Activated CD8-positive, alpha-beta T cell treated with anti-CD3 and anti-CD28 coated beads for 36 hours (primary cell): ENCODE measurements around the gene ARHGAP31. TPM values are rescaled to one million over a fixed set of nuclear protein-coding genes. Genes with fewer than 3 reads are reported as not detected.

ENCODE experiments used
- ATAC-seq: fragments of 200-7000 bp; cut with Tn5 transposase; one replicate; pipeline ENCODE4 v1.10.0; 2021; ENCODE audit warnings: mild to moderate bottlenecking, moderate library complexity
- CTCF ChIA-PET: fragments of 350-600 bp; sonication (Branson Sonifier 250); formaldehyde crosslinking; loops from one replicate; lab custom pipeline; 2021; ENCODE audit warnings: antibody characterized with exemption; lab: Charles Lee
- POLR2A ChIA-PET: fragments of 350-600 bp; sonication (Branson Sonifier 250); formaldehyde crosslinking; loops from one replicate; lab custom pipeline; 2021; ENCODE audit warnings: antibody characterized with exemption; lab: Charles Lee
- DNase-seq: peaks from one replicate; pipeline ENCODE4 v3.0.0-alpha.2; 2020
- H3K27ac Mint-ChIP-seq: one replicate; pipeline ENCODE4 v1.8.0; 2021; ENCODE audit warnings: mild to moderate bottlenecking, mixed read lengths
- H3K27me3 Mint-ChIP-seq: one replicate; pipeline ENCODE4 v1.8.0; 2021; ENCODE audit warnings: mixed read lengths
- H3K36me3 Mint-ChIP-seq: one replicate; pipeline ENCODE4 v1.8.0; 2021; ENCODE audit warnings: low read depth, mixed read lengths
- H3K4me1 Mint-ChIP-seq: one replicate; pipeline ENCODE4 v1.8.0; 2021; ENCODE audit warnings: low read depth, mixed read lengths
- H3K4me3 Mint-ChIP-seq: one replicate; pipeline ENCODE4 v1.8.0; 2021; ENCODE audit warnings: mild to moderate bottlenecking, moderate library complexity, mixed read lengths
- H3K9me3 Mint-ChIP-seq: one replicate; pipeline ENCODE4 v1.8.0; 2021; ENCODE audit warnings: mixed read lengths
- intact Hi-C: fragments of 100-400 bp; cut with micrococcal nuclease; formaldehyde crosslinking; loops from one replicate; pipeline ENCODE4 v1.10.0; 2022
- total RNA-seq, 2 experiments: library from RNA; stranded (reverse); gene quantifications; one replicate each; pipeline ENCODE4 v1.2.3, GENCODE V29; 2021
- TF ChIP-seq, protein P1 (sequence below): fragments of 200-600 bp; IDR thresholded peaks from one replicate; pipeline ENCODE4 v1.8.0; 2022; ENCODE audit warnings: antibody characterized with exemption, mild to moderate bottlenecking

The ARHGAP31 gene
- total RNA-seq, 2 experiments from 2014 or later = 6.6 to 8.0 TPM

DNA sequence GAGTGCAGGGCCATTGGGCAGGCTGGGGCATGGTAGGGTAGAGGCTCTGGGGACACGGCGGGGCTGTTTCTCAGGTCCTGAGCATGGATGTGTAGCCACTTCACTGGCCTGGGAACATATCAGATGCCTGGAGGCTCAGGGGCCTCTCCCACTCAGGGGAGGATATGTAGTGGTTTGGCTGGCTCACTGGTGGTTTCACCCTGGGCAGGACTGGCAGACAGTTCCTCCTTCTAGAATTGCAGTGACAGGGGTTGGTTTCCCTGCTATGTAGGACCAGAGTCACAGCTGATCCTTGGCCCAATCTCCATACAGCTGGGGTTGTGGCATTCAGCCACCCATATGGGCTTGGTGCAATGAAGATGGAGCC, 4.8 kb upstream of the ARHGAP31 start:
- Mint-ChIP-seq H3K36me3 (peaks cover 3% of the 10 kb centered on the region), H3K27me3 (no peaks in the 10 kb centered on the region), H3K4me3 (no peak overlapping the region), H3K27ac (no peak overlapping the region), H3K4me1 (peaks cover 14% of the 10 kb centered on the region), H3K9me3 (peaks cover 15% of the 10 kb centered on the region)
- TF ChIP-seq, protein P1, sequence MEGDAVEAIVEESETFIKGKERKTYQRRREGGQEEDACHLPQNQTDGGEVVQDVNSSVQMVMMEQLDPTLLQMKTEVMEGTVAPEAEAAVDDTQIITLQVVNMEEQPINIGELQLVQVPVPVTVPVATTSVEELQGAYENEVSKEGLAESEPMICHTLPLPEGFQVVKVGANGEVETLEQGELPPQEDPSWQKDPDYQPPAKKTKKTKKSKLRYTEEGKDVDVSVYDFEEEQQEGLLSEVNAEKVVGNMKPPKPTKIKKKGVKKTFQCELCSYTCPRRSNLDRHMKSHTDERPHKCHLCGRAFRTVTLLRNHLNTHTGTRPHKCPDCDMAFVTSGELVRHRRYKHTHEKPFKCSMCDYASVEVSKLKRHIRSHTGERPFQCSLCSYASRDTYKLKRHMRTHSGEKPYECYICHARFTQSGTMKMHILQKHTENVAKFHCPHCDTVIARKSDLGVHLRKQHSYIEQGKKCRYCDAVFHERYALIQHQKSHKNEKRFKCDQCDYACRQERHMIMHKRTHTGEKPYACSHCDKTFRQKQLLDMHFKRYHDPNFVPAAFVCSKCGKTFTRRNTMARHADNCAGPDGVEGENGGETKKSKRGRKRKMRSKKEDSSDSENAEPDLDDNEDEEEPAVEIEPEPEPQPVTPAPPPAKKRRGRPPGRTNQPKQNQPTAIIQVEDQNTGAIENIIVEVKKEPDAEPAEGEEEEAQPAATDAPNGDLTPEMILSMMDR = no peak
- ChIA-PET POLR2A (no interaction called here), CTCF (interaction anchor here (1.0 kb wide), 1 partner anchor 15 kb away, joined by 4 read pairs; no protein-coding TSS in a partner anchor)
- no peak for ATAC-seq
- intact Hi-C loops = no loop called here
- no peak for DNase-seq

DNA sequence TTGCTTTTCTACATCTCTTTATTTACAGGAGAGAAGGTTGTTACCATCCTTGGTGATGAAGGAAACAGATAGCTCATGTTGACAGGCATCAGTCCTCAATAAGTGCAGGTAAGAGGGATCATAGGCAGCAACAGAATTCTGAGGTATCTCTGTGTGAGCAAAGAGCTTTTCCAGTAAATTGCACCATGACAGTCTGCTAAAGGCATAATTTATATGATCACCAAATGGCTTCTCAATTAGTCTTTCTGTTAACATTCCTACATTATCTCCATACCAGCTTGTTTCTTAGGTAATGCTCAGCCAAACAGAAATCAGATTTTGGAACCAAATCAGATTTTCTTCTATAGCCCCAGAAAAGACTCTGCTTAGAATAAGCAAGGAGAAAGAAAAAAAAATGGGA, 3.6 kb upstream of the ARHGAP31 start:
- H3K4me1 Mint-ChIP-seq = peaks cover 16% of the 10 kb centered on the region
- no peaks in the 10 kb centered on the region for H3K27me3 Mint-ChIP-seq
- H3K4me3 Mint-ChIP-seq = no peak overlapping the region
- CTCF ChIA-PET = interaction anchor here (0.7 to 0.9 kb wide), 4 partner anchors 15 to 63 kb away, joined by 3 read pairs; no protein-coding TSS in a partner anchor
- peaks cover 15% of the 10 kb centered on the region for H3K9me3 Mint-ChIP-seq
- intact Hi-C loops = loop anchor here (5.0 to 10.0 kb wide), 3 partner anchors 62 to 384 kb away; partner anchors contain the start of genes COX17, POGLUT1 and TMEM39A
- ATAC-seq (no peak), DNase-seq (no peak)
- H3K27ac Mint-ChIP-seq = no peak overlapping the region
- POLR2A ChIA-PET = no interaction called here
- H3K36me3 Mint-ChIP-seq = peaks cover 3% of the 10 kb centered on the region
- TF ChIP-seq, protein P1 = no peak

DNA sequence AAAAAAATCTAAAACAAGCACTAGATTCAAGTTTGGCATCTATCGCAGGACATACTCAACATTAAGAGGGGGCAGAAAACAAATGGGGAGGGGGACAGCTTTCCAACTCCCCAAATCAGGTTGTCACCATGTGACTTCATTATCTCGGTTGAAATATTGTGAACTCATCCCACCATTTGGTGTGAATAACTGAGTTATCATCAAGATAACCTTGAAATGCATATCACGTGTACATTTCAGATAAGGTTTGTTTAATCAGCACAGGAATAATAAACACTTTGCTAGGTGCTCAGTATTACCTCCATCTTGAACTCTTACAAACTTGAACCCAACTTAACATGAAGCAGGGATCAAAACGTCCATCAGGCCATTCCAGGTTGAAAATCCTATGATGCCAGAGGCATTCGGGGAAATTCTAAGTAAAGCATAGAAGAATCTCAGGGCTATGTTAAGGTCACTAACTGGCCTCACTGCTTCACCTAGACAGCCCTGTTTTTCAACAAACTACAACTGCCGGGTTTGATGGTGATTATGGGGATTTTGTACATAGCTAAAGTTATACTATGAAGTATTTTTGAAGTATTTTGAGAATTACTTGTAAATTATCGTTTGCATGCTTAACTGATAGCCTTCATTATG, 3.0 kb upstream of the ARHGAP31 start:
- Mint-ChIP-seq H3K4me3 (no peak overlapping the region), H3K36me3 (peaks cover 3% of the 10 kb centered on the region), H3K4me1 (peaks cover 22% of the 10 kb centered on the region), H3K9me3 (peaks cover 15% of the 10 kb centered on the region), H3K27ac (no peak overlapping the region), H3K27me3 (no peaks in the 10 kb centered on the region)
- CTCF ChIA-PET = interaction anchor here (0.7 to 5.6 kb wide), 3 partner anchors 17 to 50 kb away, joined by 3 to 26 read pairs (median 10); partner anchors contain the start of gene B4GALT4
- intact Hi-C loops = loop anchor here (5.0 to 10.0 kb wide), 3 partner anchors 61 to 384 kb away; partner anchors contain the start of genes COX17, POGLUT1 and TMEM39A
- TF ChIP-seq, protein P1 = no peak
- DNase-seq = no peak
- no peak for ATAC-seq
- POLR2A ChIA-PET = no interaction called here

DNA sequence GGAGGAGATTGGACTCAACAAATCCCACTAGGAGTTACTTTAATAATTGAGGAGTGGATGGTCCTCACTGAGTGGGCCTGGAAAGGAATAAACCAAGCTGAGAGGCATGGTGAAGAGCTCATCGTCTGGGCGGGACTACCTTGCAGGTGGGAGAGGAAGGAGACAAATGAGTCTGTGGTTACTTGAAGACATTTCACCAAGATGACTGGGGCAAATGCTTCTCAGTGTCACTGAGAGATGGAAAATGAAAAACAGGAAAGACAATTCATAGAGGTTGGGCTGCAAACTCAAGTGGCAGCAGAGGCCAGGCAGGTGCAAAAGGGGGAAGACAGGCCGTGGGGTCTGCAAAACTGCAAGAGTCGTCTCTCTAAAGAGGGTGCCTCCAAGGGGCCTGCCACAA, 1.5 kb upstream of the ARHGAP31 start:
- peaks cover 8% of the 10 kb centered on the region for H3K36me3 Mint-ChIP-seq
- CTCF ChIA-PET = interaction anchor here (0.7 to 5.6 kb wide), 8 partner anchors 12 to 384 kb away, joined by 3 to 26 read pairs (median 4); partner anchors contain the start of gene B4GALT4
- peak; percentile 43 for DNase-seq
- intact Hi-C loops = loop anchor here (5.0 to 10.0 kb wide), 3 partner anchors 60 to 382 kb away; partner anchors contain the start of genes COX17, POGLUT1 and TMEM39A
- H3K27ac Mint-ChIP-seq = peak overlapping the region; percentile 94
- POLR2A ChIA-PET = interaction anchor here (0.8 to 3.6 kb wide), 4 partner anchors 11 to 73 kb away, joined by 3 to 28 read pairs (median 3); no protein-coding TSS in a partner anchor
- TF ChIP-seq, protein P1 = no peak
- H3K4me3 Mint-ChIP-seq = peak overlapping the region; percentile 83
- peaks cover 6% of the 10 kb centered on the region for H3K9me3 Mint-ChIP-seq
- peaks cover 36% of the 10 kb centered on the region for H3K4me1 Mint-ChIP-seq
- no peak for ATAC-seq
- H3K27me3 Mint-ChIP-seq = no peaks in the 10 kb centered on the region
